ENCODE data around the gene STXBP6.

- TF ChIP-seq CTCF (conservative IDR thresholded peaks at IDR 0.05), result no peak
- no peak for TF ChIP-seq ZFX (IDR thresholded peaks at IDR 0.05)
Measured at GRCh38 chr14:24828486-24828885, 221.5 kb downstream of the STXBP6 start.

All from C4-2B (cell line).